ENCODE measurements around the gene ANKRD49.

- TF ChIP-seq POLR2A (IDR thresholded peaks at IDR 0.05; ENCODE audit: low read depth, low read length), result no peak
- TF ChIP-seq CTCF (conservative IDR thresholded peaks at IDR 0.05; ENCODE audit: low read depth, low read length), result no peak
- no peak for TF ChIP-seq ELK1 (IDR thresholded peaks at IDR 0.05; ENCODE audit: borderline replicate concordance, low read depth, low read length)
- TF ChIP-seq BHLHE40 (IDR thresholded peaks at IDR 0.05; ENCODE audit: low read depth, low read length), result no peak
Measured at GRCh38 chr11:94524341-94524740, 30.6 kb downstream of the ANKRD49 start.

Measured in IMR-90 (cell line).